Osteoblast (primary cell): ENCODE results near the gene CLC. TPM values are rescaled to one million over a fixed set of nuclear protein-coding genes. Genes with fewer than 3 reads are reported as not detected.
"Not testable (repeated sequence)": the region's sequence is repeated elsewhere in the genome, so short reads cannot be mapped to it uniquely, and the experiment has no call there.

Experiments
- DNase-seq: peaks from one replicate; pipeline ENCODE4 v3.0.0; 2011; ENCODE audit warnings: low spot score, mixed read lengths; ENCODE audit not compliant: insufficient read length; ENCODE audit errors: missing footprints
- H2AFZ ChIP-seq: 2 replicates; pipeline ENCODE4 v1.6.0; 2011; ENCODE audit warnings: mild to moderate bottlenecking, low read length
- H3K27ac ChIP-seq: 2 replicates; pipeline ENCODE4 v1.5.1; 2011; ENCODE audit warnings: mild to moderate bottlenecking, low read depth, low read length, moderate library complexity
- H3K27me3 ChIP-seq: 2 replicates; pipeline ENCODE4 v1.6.0; 2012; ENCODE audit warnings: mild to moderate bottlenecking, control low read depth, inconsistent platforms, low read length, moderate library complexity; ENCODE audit not compliant: insufficient read depth
- H3K36me3 ChIP-seq: 2 replicates; pipeline ENCODE4 v1.5.1; 2011; ENCODE audit warnings: mild to moderate bottlenecking, low read length, control low read depth, moderate library complexity; ENCODE audit not compliant: insufficient read depth
- H3K4me1 ChIP-seq: 2 replicates; pipeline ENCODE4 v1.5.1; 2011; ENCODE audit warnings: mild to moderate bottlenecking, low read length, control low read depth, moderate library complexity; ENCODE audit not compliant: insufficient read depth
- H3K4me2 ChIP-seq: 2 replicates; pipeline ENCODE4 v1.6.0; 2011; ENCODE audit warnings: mild to moderate bottlenecking, low read length; ENCODE audit not compliant: insufficient read depth
- H3K4me3 ChIP-seq: fragments of 200-600 bp; sonication (generic); 3 replicates; pipeline ENCODE4 v1.5.1; 2012; ENCODE audit warnings: mild to moderate bottlenecking, low read length, inconsistent platforms; ENCODE audit not compliant: insufficient read depth
- H3K79me2 ChIP-seq: 2 replicates; pipeline ENCODE4 v1.6.0; 2012; ENCODE audit warnings: mild to moderate bottlenecking, low read length, control low read depth, inconsistent platforms; ENCODE audit not compliant: insufficient read depth
- H3K9me3 ChIP-seq: 2 replicates; pipeline ENCODE4 v1.5.1; 2011; ENCODE audit warnings: low read depth, low read length, control low read depth
- H4K20me1 ChIP-seq: 2 replicates; pipeline ENCODE4 v1.6.0; 2012; ENCODE audit warnings: mild to moderate bottlenecking, low read length, control low read depth; ENCODE audit not compliant: insufficient read depth
- total RNA-seq: library from RNA; depleted of rRNA; stranded (reverse); fragments of >200 nt; gene quantifications from 2 replicates; pipeline ENCODE4 v1.2.3, GENCODE V29; 2012
- TF ChIP-seq, protein P1 (sequence below): IDR thresholded peaks from 2 replicates; pipeline ENCODE4 v1.5.1; 2011; ENCODE audit warnings: mild to moderate bottlenecking, low read depth, low read length, moderate library complexity; ENCODE audit errors: extremely low read depth

CLC gene
- total RNA-seq, 1 donor = not detected

DNA sequence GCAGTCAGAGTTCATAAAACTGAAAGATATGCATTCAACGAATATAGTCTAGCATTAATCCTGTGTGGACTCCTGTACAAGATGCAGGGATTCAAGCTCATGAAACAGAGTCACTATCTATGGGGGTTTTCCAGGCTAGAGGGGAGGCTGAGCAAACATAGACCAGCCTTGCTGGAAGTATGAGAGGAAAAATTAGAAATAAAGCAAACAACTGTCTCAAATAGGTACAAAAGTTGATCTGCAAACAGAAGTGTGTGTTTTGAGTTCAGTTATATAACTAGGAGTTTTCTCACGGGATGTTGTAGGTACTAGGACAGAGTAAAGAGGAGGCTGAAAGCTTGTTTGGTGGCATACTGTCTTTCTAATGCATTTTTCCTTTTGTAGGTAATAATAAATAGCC, 42.1 kb downstream of the CLC start:
- peaks cover 7% of the 10 kb centered on the region for H3K27me3 ChIP-seq
- no peak for DNase-seq
- H3K27ac ChIP-seq = no peak overlapping the region
- no peaks in the 10 kb centered on the region for H3K9me3 ChIP-seq
- no peaks in the 10 kb centered on the region for H3K36me3 ChIP-seq
- H4K20me1 ChIP-seq = no peaks in the 10 kb centered on the region
- H3K4me1 ChIP-seq = no peaks in the 10 kb centered on the region
- no peak overlapping the region for H2AFZ ChIP-seq
- no peak overlapping the region for H3K4me2 ChIP-seq
- H3K4me3 ChIP-seq = no peak overlapping the region
- H3K79me2 ChIP-seq = no peaks in the 10 kb centered on the region
- TF ChIP-seq, protein P1, sequence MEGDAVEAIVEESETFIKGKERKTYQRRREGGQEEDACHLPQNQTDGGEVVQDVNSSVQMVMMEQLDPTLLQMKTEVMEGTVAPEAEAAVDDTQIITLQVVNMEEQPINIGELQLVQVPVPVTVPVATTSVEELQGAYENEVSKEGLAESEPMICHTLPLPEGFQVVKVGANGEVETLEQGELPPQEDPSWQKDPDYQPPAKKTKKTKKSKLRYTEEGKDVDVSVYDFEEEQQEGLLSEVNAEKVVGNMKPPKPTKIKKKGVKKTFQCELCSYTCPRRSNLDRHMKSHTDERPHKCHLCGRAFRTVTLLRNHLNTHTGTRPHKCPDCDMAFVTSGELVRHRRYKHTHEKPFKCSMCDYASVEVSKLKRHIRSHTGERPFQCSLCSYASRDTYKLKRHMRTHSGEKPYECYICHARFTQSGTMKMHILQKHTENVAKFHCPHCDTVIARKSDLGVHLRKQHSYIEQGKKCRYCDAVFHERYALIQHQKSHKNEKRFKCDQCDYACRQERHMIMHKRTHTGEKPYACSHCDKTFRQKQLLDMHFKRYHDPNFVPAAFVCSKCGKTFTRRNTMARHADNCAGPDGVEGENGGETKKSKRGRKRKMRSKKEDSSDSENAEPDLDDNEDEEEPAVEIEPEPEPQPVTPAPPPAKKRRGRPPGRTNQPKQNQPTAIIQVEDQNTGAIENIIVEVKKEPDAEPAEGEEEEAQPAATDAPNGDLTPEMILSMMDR = no peak

DNA sequence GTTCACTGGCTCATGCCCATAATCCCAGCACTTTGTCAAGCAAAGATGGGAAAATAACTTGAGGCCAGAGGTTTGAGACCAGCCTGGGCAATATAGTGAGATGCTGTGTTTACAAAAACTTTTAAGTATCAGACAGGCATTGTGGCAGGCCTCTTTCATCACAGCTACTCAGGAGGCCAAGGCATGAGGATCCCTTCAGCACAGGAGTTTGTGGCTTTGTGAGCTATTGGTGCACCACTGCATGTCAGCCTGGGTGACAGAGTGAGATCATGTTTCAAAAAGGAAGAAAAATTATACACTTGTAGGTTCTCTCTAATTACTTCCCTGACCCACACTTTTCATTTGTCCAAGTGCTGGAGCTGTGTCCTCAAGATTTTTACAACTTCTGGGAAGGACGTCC, 45.0 kb downstream of the CLC start:
- H3K4me1 ChIP-seq = no peaks in the 10 kb centered on the region
- no peak overlapping the region for H3K27ac ChIP-seq
- TF ChIP-seq, protein P1 = no peak
- H3K4me3 ChIP-seq = no peak overlapping the region
- H2AFZ ChIP-seq = no peak overlapping the region
- peaks cover 2% of the 10 kb centered on the region for H3K27me3 ChIP-seq
- H3K36me3 ChIP-seq = no peaks in the 10 kb centered on the region
- DNase-seq = no peak
- H4K20me1 ChIP-seq = no peaks in the 10 kb centered on the region
- no peak overlapping the region for H3K4me2 ChIP-seq
- no peaks in the 10 kb centered on the region for H3K79me2 ChIP-seq
- H3K9me3 ChIP-seq = no peaks in the 10 kb centered on the region

DNA sequence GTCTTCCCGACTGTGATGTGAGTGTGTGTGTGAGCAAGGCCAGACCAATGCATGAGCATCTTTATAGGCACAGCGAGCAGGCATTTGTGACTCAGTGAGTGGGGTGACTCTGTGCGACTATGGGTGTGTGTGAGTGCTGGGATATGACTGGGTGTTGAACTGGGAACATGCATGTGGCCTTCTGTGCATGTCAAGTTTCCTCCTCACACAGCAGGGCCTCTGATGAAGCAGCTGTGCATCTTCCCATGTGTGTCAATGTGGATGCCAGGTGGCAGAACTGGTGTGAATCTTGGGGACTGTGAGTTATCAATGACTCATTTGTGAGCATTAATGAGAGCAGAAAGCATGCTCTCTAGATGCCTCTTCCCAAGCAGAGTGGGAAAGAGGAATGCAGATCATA, 45.7 kb downstream of the CLC start:
- DNase-seq = no peak
- TF ChIP-seq, protein P1 = no peak

DNA sequence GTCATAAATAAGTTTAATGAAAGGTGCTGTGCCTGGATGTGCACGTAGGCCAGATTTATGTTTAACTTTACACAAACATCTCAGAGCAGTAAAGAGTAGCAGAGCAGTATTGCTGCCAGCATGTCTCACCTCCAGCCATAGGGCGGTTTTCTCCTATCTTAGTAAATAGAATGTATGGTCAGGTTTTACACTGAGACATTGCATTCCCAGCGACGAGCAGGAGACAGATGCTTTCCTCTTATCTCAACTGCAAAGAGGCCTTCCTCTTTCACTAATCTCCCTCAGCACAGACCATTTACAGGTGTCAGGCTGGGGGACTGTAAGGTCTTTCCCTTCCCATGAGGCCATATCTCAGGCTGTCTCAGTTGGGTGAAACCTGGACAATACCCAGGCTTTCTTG, 49.2 kb downstream of the CLC start:
- H3K36me3 ChIP-seq, H3K79me2 ChIP-seq, H3K27me3 ChIP-seq, H3K9me3 ChIP-seq, H3K4me3 ChIP-seq, H3K4me1 ChIP-seq, DNase-seq, H3K4me2 ChIP-seq, H4K20me1 ChIP-seq, H3K27ac ChIP-seq, H2AFZ ChIP-seq: not testable (repeated sequence)

More for the DNA sequence above, 45.7 kb downstream of the CLC start:
- Histone ChIP-seq H2AFZ (no peak overlapping the region), H3K27me3 (peaks cover 2% of the 10 kb centered on the region), H3K9me3 (no peaks in the 10 kb centered on the region), H3K36me3 (no peaks in the 10 kb centered on the region), H3K4me2 (no peak overlapping the region), H3K79me2 (no peaks in the 10 kb centered on the region), H4K20me1 (no peaks in the 10 kb centered on the region), H3K27ac (no peak overlapping the region), H3K4me3 (no peak overlapping the region), H3K4me1 (no peaks in the 10 kb centered on the region)

DNA sequence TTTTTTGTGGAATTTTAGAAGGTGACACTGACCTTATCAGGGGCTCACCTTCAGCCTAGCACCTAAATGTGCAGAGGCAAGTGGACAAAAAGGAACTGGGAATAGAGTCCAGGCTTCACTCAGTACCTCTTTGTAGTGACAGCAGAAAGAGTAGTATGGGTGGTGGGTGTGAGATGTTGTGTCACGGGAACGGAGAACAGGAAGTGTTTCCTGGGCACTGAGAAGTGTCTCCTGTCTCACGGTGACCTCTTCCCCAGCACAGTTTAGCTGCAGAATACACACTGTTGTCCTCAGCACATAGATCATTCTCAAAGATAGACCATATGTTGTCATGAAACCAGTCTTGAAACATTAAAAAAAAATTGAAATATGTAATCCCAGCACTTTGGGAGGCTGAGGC, 51.1 kb downstream of the CLC start:
- no peaks in the 10 kb centered on the region for H3K36me3 ChIP-seq
- H3K27ac ChIP-seq = no peak overlapping the region
- H2AFZ ChIP-seq = no peak overlapping the region
- no peaks in the 10 kb centered on the region for H3K79me2 ChIP-seq
- no peaks in the 10 kb centered on the region for H3K4me1 ChIP-seq
- H3K27me3 ChIP-seq = no peaks in the 10 kb centered on the region
- H4K20me1 ChIP-seq = no peaks in the 10 kb centered on the region
- TF ChIP-seq, protein P1 = no peak
- H3K9me3 ChIP-seq = no peaks in the 10 kb centered on the region
- no peak for DNase-seq
- no peak overlapping the region for H3K4me2 ChIP-seq
- H3K4me3 ChIP-seq = no peak overlapping the region
